Prostate gland (tissue), 2 donors: ENCODE measurements around the gene RPS3A. TPM values are rescaled to one million over a fixed set of nuclear protein-coding genes. Genes with fewer than 3 reads are reported as not detected.

Experiments
- DNase-seq: peaks from one replicate; pipeline ENCODE4 v3.0.0-alpha.2; 2019; ENCODE audit warnings: low spot score
- H3K27ac ChIP-seq, 2 donors: fragments of 200-600 bp; sonication (generic); 2 replicates each; pipeline ENCODE4 v1.5.1; 2017 to 2019
- H3K27me3 ChIP-seq: fragments of 200-600 bp; sonication (generic); replicated peaks from 2 replicates; pipeline ENCODE4 v1.5.1; 2019; ENCODE audit not compliant: insufficient read depth
- H3K36me3 ChIP-seq, 2 donors: fragments of 200-600 bp; sonication (generic); 1 replicate in 1 of 2; 2 replicates in 1 of 2; pipeline versions ENCODE4 v1.5.1 to v1.8.1; 2017 to 2019
- H3K4me1 ChIP-seq: fragments of 200-600 bp; sonication (generic); replicated peaks from 2 replicates; pipeline ENCODE4 v1.5.1; 2019
- H3K4me3 ChIP-seq, 2 donors: fragments of 200-600 bp; sonication (generic); 2 replicates each; pipeline ENCODE4 v1.5.1; 2017 to 2019
- H3K9me3 ChIP-seq: fragments of 200-600 bp; sonication (generic); 2 replicates; pipeline ENCODE4 v1.5.1; 2017
- CTCF ChIP-seq, 4 experiments: fragments of 200-600 bp in 2 of 4; fragments of 450-650 bp in 2 of 4; sonication (generic) in 2 of 4; IDR thresholded peaks; 1 replicate in 3 of 4; 2 replicates in 1 of 4; pipeline ENCODE4 v1.5.1; 2016 to 2019; ENCODE audit warnings: antibody characterized with exemption in 4 of 4, mild to moderate bottlenecking in 2 of 4, moderate library complexity in 2 of 4
- POLR2A ChIP-seq: fragments of 450-650 bp; IDR thresholded peaks from one replicate; pipeline ENCODE4 v1.6.1; 2016; ENCODE audit warnings: antibody characterized with exemption, mild to moderate bottlenecking
- POLR2AphosphoS5 ChIP-seq: sonication (generic); formaldehyde crosslinking; IDR thresholded peaks from one replicate; pipeline ENCODE4 v1.6.1; 2017; ENCODE audit warnings: antibody characterized with exemption
- WGBS: methylation state at CpG from one replicate; pipeline ENCODE4 v1.1.5; 2018; 5-methylcytosine and 5-hydroxymethylcytosine counted together
- intact Hi-C: fragments of 100-400 bp; cut with DNase I; formaldehyde crosslinking; loops from one replicate; pipeline ENCODE4 v1.14.2; 2022
- total RNA-seq, 2 donors: library from RNA; depleted of rRNA; stranded (reverse); fragments of >200 nt; gene quantifications; one replicate each; pipeline ENCODE4 v1.1.0, GENCODE V29; 2016

RPS3A gene
- total RNA-seq, 2 donors from 2014 or later, result 1,494 to 4,548 TPM

DNA sequence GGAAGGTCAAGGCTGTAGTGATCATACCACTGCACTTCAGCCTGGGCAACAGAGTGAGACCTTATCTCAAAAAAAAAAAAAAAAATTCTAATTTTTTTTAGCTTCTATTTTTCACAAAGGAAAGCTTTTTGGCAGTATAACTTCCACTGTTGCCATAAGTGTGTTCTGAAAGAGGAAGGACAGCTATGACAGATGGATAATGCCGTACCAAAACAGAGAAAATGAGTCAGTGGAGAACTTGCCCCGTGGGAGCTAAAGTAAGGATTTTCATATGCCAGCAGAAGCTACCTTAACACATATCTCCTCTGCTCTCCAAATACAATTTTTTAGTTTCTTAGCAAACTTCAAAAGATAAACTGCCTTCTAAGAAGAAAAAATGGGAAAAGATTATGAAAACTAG, 43.7 kb downstream of the RPS3A start:
- TF ChIP-seq POLR2AphosphoS5 (no peak), CTCF (IDR thresholded peaks at IDR 0.05) (no peak), POLR2A (no peak)
- H3K36me3 ChIP-seq, result no peaks in the 10 kb centered on the region
- 92% methylated on average over 2 of the region's 2 CpGs for WGBS

GRCh38 chr4:151143811-151144210, 44.4 kb downstream of the RPS3A start:
- WGBS, result 99% methylated on average over 3 of the region's 3 CpGs
- H3K27me3 ChIP-seq, result no peaks in the 10 kb centered on the region
- no peaks in the 10 kb centered on the region for H3K4me1 ChIP-seq
- TF ChIP-seq POLR2AphosphoS5 (no peak), POLR2A (no peak), CTCF (IDR thresholded peaks at IDR 0.05) (no peak)
- H3K9me3 ChIP-seq, result no peaks in the 10 kb centered on the region
- H3K27ac ChIP-seq, result no peak overlapping the region
- no peak overlapping the region for H3K4me3 ChIP-seq
- DNase-seq, result no peak
- intact Hi-C loops, result no loop called here
- H3K36me3 ChIP-seq, result no peaks in the 10 kb centered on the region

More for the DNA sequence above, 43.7 kb downstream of the RPS3A start:
- Histone ChIP-seq H3K4me1 (no peaks in the 10 kb centered on the region), H3K9me3 (no peaks in the 10 kb centered on the region), H3K27ac (no peak overlapping the region), H3K27me3 (no peaks in the 10 kb centered on the region), H3K4me3 (no peak overlapping the region)
- no peak for DNase-seq
- intact Hi-C loops, result no loop called here

GRCh38 chr4:151144329-151145072, 45.1 kb downstream of the RPS3A start:
- intact Hi-C loops, result no loop called here
- DNase-seq, result no peak
- no peak overlapping the region for H3K27ac ChIP-seq
- no peaks in the 10 kb centered on the region for H3K4me1 ChIP-seq
- TF ChIP-seq CTCF (IDR thresholded peaks at IDR 0.05), result no peak
- no peak for TF ChIP-seq POLR2A
- TF ChIP-seq POLR2AphosphoS5, result no peak
- H3K4me3 ChIP-seq, result no peak overlapping the region
- no peaks in the 10 kb centered on the region for H3K36me3 ChIP-seq
- H3K27me3 ChIP-seq, result no peaks in the 10 kb centered on the region
- 92% methylated on average over 5 of the region's 5 CpGs for WGBS
- no peaks in the 10 kb centered on the region for H3K9me3 ChIP-seq

- H3K36me3 ChIP-seq, result no peaks in the 10 kb centered on the region
- TF ChIP-seq POLR2A (no peak), POLR2AphosphoS5 (no peak), CTCF (IDR thresholded peaks at IDR 0.05) (no peak)
- H3K4me1 ChIP-seq, result no peaks in the 10 kb centered on the region
- no peak for DNase-seq
- H3K9me3 ChIP-seq, result no peaks in the 10 kb centered on the region
- H3K4me3 ChIP-seq, result no peak overlapping the region
- 80% methylated on average over 3 of the region's 3 CpGs for WGBS
- no peak overlapping the region for H3K27ac ChIP-seq
- intact Hi-C loops, result no loop called here
- H3K27me3 ChIP-seq, result no peaks in the 10 kb centered on the region
Observed at GRCh38 chr4:151147000-151147399, 47.6 kb downstream of the RPS3A start.

- Histone ChIP-seq H3K36me3 (no peaks in the 10 kb centered on the region), H3K27ac (no peak overlapping the region), H3K4me1 (no peaks in the 10 kb centered on the region), H3K27me3 (no peaks in the 10 kb centered on the region), H3K9me3 (no peaks in the 10 kb centered on the region), H3K4me3 (no peak overlapping the region)
- intact Hi-C loops, result no loop called here
- TF ChIP-seq POLR2AphosphoS5 (no peak), POLR2A (no peak), CTCF (IDR thresholded peaks at IDR 0.05) (no peak)
- 78% methylated on average over 4 of the region's 4 CpGs for WGBS
- DNase-seq, result no peak
Observed at GRCh38 chr4:151148261-151148660, 48.8 kb downstream of the RPS3A start.
